Measurements from ENCODE around the gene TBL1X. TPM values are rescaled to one million over a fixed set of nuclear protein-coding genes. Genes with fewer than 3 reads are reported as not detected.

TBL1X gene
- total and polyA plus RNA-seq, 2 of the 8 experiments (the other 6 are each of a cell fraction or from before 2014, with no cell fraction given), result 13.3 to 25.6 TPM

DNA sequence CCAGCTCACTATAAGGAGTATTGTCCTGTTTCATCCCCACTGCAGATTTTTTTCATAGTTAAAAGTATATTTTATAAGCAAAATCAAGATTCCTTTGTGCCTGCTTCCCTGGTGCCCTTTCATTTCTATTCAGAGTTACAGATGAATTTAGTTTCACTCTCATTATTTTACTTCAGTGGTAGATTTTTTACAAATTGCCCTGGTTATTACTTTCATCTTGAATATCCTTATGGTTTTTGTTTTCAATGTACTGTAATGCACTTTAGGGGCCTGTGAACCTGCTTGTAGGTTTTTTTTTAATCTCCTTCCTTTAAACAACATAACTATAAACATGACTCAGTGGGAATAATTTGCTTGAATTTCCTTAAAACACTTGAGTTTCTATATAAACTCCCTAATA is 174.0 kb downstream of the TBL1X start (continued):
- no peak for TF ChIP-seq EP300 (IDR thresholded peaks at IDR 0.05; ENCODE audit: borderline replicate concordance in 1 of 2, low read depth in 2 of 2, low read length in 2 of 2)

All from H1 (cell line).